HepG2 (cell line): ENCODE measurements around the gene PSMD3. TPM values are rescaled to one million over a fixed set of nuclear protein-coding genes. Genes with fewer than 3 reads are reported as not detected.

ENCODE experiments used
- ATAC-seq: fragments of 200-7000 bp; cut with Tn5 transposase; 3 replicates; pipeline ENCODE4 v1.9.1; 2020; ENCODE audit warnings: mild to moderate bottlenecking, moderate library complexity
- BruUV-seq: library from RNA; stranded (reverse); fragments of 400-500 nt; replicated peaks from 2 replicates; lab custom pipeline; 2021; lab: Mats Ljungman, UMichigan
- CTCF ChIA-PET: fragments of 300-600 bp; formaldehyde crosslinking; extraction: SDS; loops from one replicate; lab custom pipeline; 2021; ENCODE audit warnings: low total read pairs, inconsistent platforms, low intra/inter-chr PET ratio; lab: Yijun Ruan, JAX
- POLR2A ChIA-PET: fragments of 350-600 bp; sonication (Branson Sonifier 250); formaldehyde crosslinking; loops from one replicate; lab custom pipeline; 2020; ENCODE audit warnings: antibody characterized with exemption, inconsistent platforms; lab: Yijun Ruan, JAX
- DNase-seq: peaks from one replicate; pipeline ENCODE4 v3.0.0-alpha.2; 2015; ENCODE audit warnings: low spot score
- FAIRE-seq: peaks from 3 replicates; lab custom pipeline; 2011; peaks lifted over from hg19 to GRCh38; lab: Jason Lieb, UNC
- H2AFZ ChIP-seq: one replicate; pipeline ENCODE4 v1.6.1; 2011; ENCODE audit warnings: low read length, inconsistent platforms
- H3K27ac ChIP-seq: fragments of 300-600 bp; 3 replicates; pipeline ENCODE4 v1.8.0; 2011; ENCODE audit warnings: mixed run types, mild to moderate bottlenecking, mixed read lengths, low read length, inconsistent platforms; ENCODE audit not compliant: insufficient read depth; ENCODE audit errors: extremely low read length
- H3K27me3 ChIP-seq, 2 experiments: fragments of 200-600 bp in 1 of 2; 2 replicates in 1 of 2; 3 replicates in 1 of 2; pipeline versions ENCODE4 v1.6.0 to v1.8.0; 2011; ENCODE audit warnings: low read length in 2 of 2, mild to moderate bottlenecking in 2 of 2, moderate library complexity in 2 of 2, inconsistent platforms in 1 of 2; ENCODE audit not compliant: insufficient read depth in 2 of 2, control insufficient read depth in 1 of 2
- H3K36me3 ChIP-seq, 2 experiments: fragments of 200-600 bp in 1 of 2; replicated peaks in 1 of 2; 2 replicates in 1 of 2; 3 replicates in 1 of 2; pipeline versions ENCODE4 v1.5.1 to v1.8.0; 2011; ENCODE audit warnings: low read length in 2 of 2, inconsistent platforms in 1 of 2; ENCODE audit not compliant: insufficient read depth in 2 of 2, control insufficient read depth in 1 of 2
- H3K4me1 ChIP-seq: 2 replicates; pipeline ENCODE4 v1.5.1; 2012; ENCODE audit warnings: low read length, inconsistent platforms; ENCODE audit not compliant: insufficient read depth
- H3K4me2 ChIP-seq: 2 replicates; pipeline ENCODE4 v1.6.0; 2011; ENCODE audit warnings: low read depth, low read length, inconsistent platforms
- H3K4me3 ChIP-seq, 3 experiments: fragments of 200-600 bp in 1 of 3; sonication (generic), shearing (Covaris generic) in 1 of 3; replicated peaks in 1 of 3; 2 replicates each; pipeline ENCODE4 v1.5.1; 2011 to 2016; ENCODE audit warnings: low read length in 3 of 3, inconsistent platforms in 2 of 3, low read depth in 2 of 3, mild to moderate bottlenecking in 2 of 3, control low read depth in 1 of 3, mixed read lengths in 1 of 3; ENCODE audit not compliant: insufficient read depth in 1 of 3
- H3K79me2 ChIP-seq: one replicate; pipeline ENCODE4 v1.6.1; 2011; ENCODE audit warnings: low read length, inconsistent platforms; ENCODE audit not compliant: insufficient read depth
- H3K9ac ChIP-seq: 2 replicates; pipeline ENCODE4 v1.6.0; 2011; ENCODE audit warnings: mild to moderate bottlenecking, low read depth, low read length, inconsistent platforms; ENCODE audit not compliant: insufficient read depth
- H3K9me3 ChIP-seq: 2 replicates; pipeline ENCODE4 v1.5.1; 2012; ENCODE audit warnings: mild to moderate bottlenecking, low read length
- H4K20me1 ChIP-seq: 2 replicates; pipeline ENCODE4 v1.6.0; 2011; ENCODE audit warnings: inconsistent platforms, mild to moderate bottlenecking, low read length, moderate library complexity; ENCODE audit not compliant: insufficient read depth
- HMG20B ChIP-seq: conservative IDR thresholded peaks from 2 replicates; pipeline ENCODE4 v1.6.1; 2016; ENCODE audit warnings: missing genetic modification reagents, missing compliant biosample characterization
- KLF15 ChIP-seq: sonication (generic); formaldehyde crosslinking; IDR thresholded peaks from 2 replicates; pipeline ENCODE4 v1.8.1; 2023; ENCODE audit warnings: borderline replicate concordance, mild to moderate bottlenecking, inconsistent platforms, missing genetic modification reagents, mixed read lengths
- NFKBIZ ChIP-seq: IDR thresholded peaks from 2 replicates; pipeline ENCODE4 v1.6.1; 2018; ENCODE audit warnings: missing genetic modification reagents, missing compliant biosample characterization
- NR2C2 ChIP-seq: sonication (generic); formaldehyde crosslinking; IDR thresholded peaks from 2 replicates; pipeline ENCODE4 v1.4.0; 2020; ENCODE audit warnings: missing genetic modification reagents, mild to moderate bottlenecking, moderate library complexity, borderline replicate concordance
- SMAD9 ChIP-seq: sonication (generic); formaldehyde crosslinking; IDR thresholded peaks from 2 replicates; pipeline ENCODE4 v1.5.1; 2020; ENCODE audit warnings: mild to moderate bottlenecking, missing genetic modification reagents
- STAG1 ChIP-seq: sonication (generic); formaldehyde crosslinking; IDR thresholded peaks from 2 replicates; pipeline ENCODE4 v1.4.0; 2020; ENCODE audit warnings: missing genetic modification reagents
- ZBTB1 ChIP-seq: sonication (generic); formaldehyde crosslinking; IDR thresholded peaks from 2 replicates; pipeline ENCODE4 v1.4.0; 2020; ENCODE audit warnings: missing genetic modification reagents, borderline replicate concordance
- ZNF121 ChIP-seq: sonication (generic); formaldehyde crosslinking; IDR thresholded peaks from 2 replicates; pipeline ENCODE4 v1.5.0; 2020; ENCODE audit warnings: mild to moderate bottlenecking, missing genetic modification reagents
- ZNF253 ChIP-seq: sonication (generic); formaldehyde crosslinking; IDR thresholded peaks from 2 replicates; pipeline ENCODE4 v1.8.0; 2022; ENCODE audit warnings: mild to moderate bottlenecking, missing genetic modification reagents, borderline replicate concordance
- ZNF367 ChIP-seq: sonication (generic); formaldehyde crosslinking; IDR thresholded peaks from 2 replicates; pipeline ENCODE4 v1.4.0; 2020; ENCODE audit warnings: missing genetic modification reagents, borderline replicate concordance
- ZNF558 ChIP-seq: sonication (generic); formaldehyde crosslinking; IDR thresholded peaks from 2 replicates; pipeline ENCODE4 v1.9.0; 2022; ENCODE audit warnings: mild to moderate bottlenecking, missing genetic modification reagents, borderline replicate concordance
- WGBS: methylation state at CpG from one replicate; pipeline ENCODE4 v1.1.6; 2017; ENCODE audit warnings: low lambda C conversion rate; 5-methylcytosine and 5-hydroxymethylcytosine counted together
- in situ Hi-C: cut with HindIII; loops from 2 replicates; pipeline ENCODE4 v1.10.0; 2017; ENCODE audit warnings: low pct_unique_long_range_greater_than_20kb; ENCODE audit not compliant: extremely low pct_ligation_motif_present
- intact Hi-C: fragments of 100-400 bp; cut with micrococcal nuclease; formaldehyde crosslinking; loops from one replicate; pipeline ENCODE4 v1.10.0; 2022; ENCODE audit not compliant: unreplicated experiment
- polyA plus RNA-seq, 8 experiments: library from polyadenylated mRNA; depleted of rRNA in 3 of 8; stranded (reverse) in 7 of 8; unstranded in 1 of 8; fragments of >200 nt; fragmentation: Illumina TruSeq in 4 of 8; extraction: Trizol in 4 of 8; gene quantifications; 2 replicates each; pipeline versions ENCODE4 v1.2.1 to v1.2.3, GENCODE V29; 2011 to 2016; ENCODE audit warnings: low read depth in 4 of 8, missing spikeins in 1 of 8, mixed read lengths in 1 of 8; ENCODE audit not compliant: insufficient read depth in 1 of 8
- total RNA-seq, 5 experiments: library from RNA; depleted of rRNA; stranded (reverse); fragments of >200 nt; fragmentation: Illumina TruSeq; extraction: Trizol; gene quantifications; 2 replicates each; pipeline ENCODE4 v1.2.3, GENCODE V29; 2016; ENCODE audit warnings: low read depth in 1 of 5
- TF ChIP-seq, protein P1 (sequence below): sonication (generic); formaldehyde crosslinking; IDR thresholded peaks from 2 replicates; pipeline ENCODE4 v1.5.0; 2020; ENCODE audit warnings: mild to moderate bottlenecking, missing genetic modification reagents, moderate library complexity
- TF ChIP-seq, protein P2 (sequence below): sonication (generic); formaldehyde crosslinking; IDR thresholded peaks from 2 replicates; pipeline ENCODE4 v1.4.0; 2020; ENCODE audit warnings: missing genetic modification reagents, borderline replicate concordance
- TF ChIP-seq, protein P3 (sequence below): sonication (generic); formaldehyde crosslinking; IDR thresholded peaks from 2 replicates; pipeline ENCODE4 v1.4.0; 2020; ENCODE audit warnings: missing genetic modification reagents

The PSMD3 gene
- total and polyA plus RNA-seq, 2 of the 13 experiments (the other 11 are each of a cell fraction or from before 2014, with no cell fraction given) = 97.4 to 146 TPM

DNA sequence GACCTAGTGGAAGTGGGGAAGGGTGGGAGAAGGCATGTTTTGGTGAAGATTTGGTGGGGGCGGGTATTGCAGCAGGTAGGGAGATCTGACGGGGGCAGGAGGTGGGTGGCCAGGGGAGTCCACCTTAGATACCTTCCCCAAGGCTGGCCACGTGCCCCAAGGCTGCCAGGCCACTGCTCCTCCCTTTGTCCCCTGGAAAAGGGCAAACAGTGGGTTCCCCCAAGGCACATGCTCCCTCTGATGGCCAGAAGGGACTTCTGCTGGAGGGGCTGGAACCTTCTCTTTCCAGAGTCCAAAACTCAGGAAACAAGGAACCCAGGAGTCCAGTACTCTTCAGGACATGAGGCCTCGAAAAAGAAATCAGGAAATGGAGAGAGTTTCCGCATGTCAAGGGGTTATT lies 6.2 kb upstream of the PSMD3 start:
- intact Hi-C loops = no loop called here
- TF ChIP-seq ZNF558 (CRISPR knock-in tag) = no peak
- TF ChIP-seq STAG1 (CRISPR knock-in tag) = peak; percentile 68
- TF ChIP-seq ZNF121 = no peak
- TF ChIP-seq, protein P1, sequence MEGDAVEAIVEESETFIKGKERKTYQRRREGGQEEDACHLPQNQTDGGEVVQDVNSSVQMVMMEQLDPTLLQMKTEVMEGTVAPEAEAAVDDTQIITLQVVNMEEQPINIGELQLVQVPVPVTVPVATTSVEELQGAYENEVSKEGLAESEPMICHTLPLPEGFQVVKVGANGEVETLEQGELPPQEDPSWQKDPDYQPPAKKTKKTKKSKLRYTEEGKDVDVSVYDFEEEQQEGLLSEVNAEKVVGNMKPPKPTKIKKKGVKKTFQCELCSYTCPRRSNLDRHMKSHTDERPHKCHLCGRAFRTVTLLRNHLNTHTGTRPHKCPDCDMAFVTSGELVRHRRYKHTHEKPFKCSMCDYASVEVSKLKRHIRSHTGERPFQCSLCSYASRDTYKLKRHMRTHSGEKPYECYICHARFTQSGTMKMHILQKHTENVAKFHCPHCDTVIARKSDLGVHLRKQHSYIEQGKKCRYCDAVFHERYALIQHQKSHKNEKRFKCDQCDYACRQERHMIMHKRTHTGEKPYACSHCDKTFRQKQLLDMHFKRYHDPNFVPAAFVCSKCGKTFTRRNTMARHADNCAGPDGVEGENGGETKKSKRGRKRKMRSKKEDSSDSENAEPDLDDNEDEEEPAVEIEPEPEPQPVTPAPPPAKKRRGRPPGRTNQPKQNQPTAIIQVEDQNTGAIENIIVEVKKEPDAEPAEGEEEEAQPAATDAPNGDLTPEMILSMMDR (CRISPR knock-in tag) = peak; percentile 59
- TF ChIP-seq NR2C2 (CRISPR knock-in tag) = no peak
- no peak overlapping the region for H2AFZ ChIP-seq
- no peak overlapping the region for H3K27ac ChIP-seq
- no TSS peak for BruUV-seq
- POLR2A ChIA-PET = interaction anchor here (0.9 kb wide), 1 partner anchor 220 kb away, joined by 3 read pairs; no protein-coding TSS in a partner anchor
- H3K9me3 ChIP-seq = no peaks in the 10 kb centered on the region
- no peaks in the 10 kb centered on the region for H4K20me1 ChIP-seq
- no peaks in the 10 kb centered on the region for H3K36me3 ChIP-seq
- H3K4me3 ChIP-seq = no peak overlapping the region
- ATAC-seq (peak; percentile 46), FAIRE-seq (no peak), DNase-seq (no peak)
- H3K9ac ChIP-seq = no peak overlapping the region
- peaks cover 2% of the 10 kb centered on the region for H3K4me1 ChIP-seq
- CTCF ChIA-PET = no interaction called here
- peaks cover 10 to 57% of the 10 kb centered on the region in 2 experiments for H3K27me3 ChIP-seq
- no peaks in the 10 kb centered on the region for H3K79me2 ChIP-seq
- in situ Hi-C loops = loop anchor here (5.0 kb wide), 1 partner anchor 52 kb away; no protein-coding TSS in a partner anchor
- H3K4me2 ChIP-seq = no peak overlapping the region
- 23% methylated on average over 5 of the region's 5 CpGs for WGBS

DNA sequence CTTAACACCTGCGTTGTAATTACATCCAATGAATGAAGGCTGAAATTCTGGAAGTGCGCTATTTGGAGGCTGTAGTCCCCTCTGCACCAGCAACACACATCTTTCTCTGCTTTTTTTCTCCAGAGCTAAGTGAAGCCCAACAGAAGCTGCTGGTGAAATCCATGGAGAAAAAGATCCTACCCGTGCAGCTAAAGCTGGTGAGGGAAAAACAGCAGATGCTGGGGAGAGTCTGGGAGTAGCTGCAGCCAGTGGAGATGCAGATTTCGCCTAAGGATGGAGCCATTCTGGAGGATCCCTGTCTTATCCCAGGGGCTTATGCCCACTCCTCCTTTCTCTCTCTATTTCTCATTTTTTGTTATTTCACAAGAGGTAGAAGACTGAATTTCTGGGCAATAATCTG lies 4.8 kb upstream of the PSMD3 start:
- no TSS peak for BruUV-seq
- ChIA-PET POLR2A (no interaction called here), CTCF (no interaction called here)
- no peak overlapping the region for H2AFZ ChIP-seq
- no peaks in the 10 kb centered on the region for H4K20me1 ChIP-seq
- no peaks in the 10 kb centered on the region for H3K79me2 ChIP-seq
- intact Hi-C loops = no loop called here
- no peak overlapping the region for H3K27ac ChIP-seq
- 20% methylated on average over 4 of the region's 4 CpGs for WGBS
- H3K4me3 ChIP-seq = no peak overlapping the region
- H3K36me3 ChIP-seq = no peaks in the 10 kb centered on the region
- in situ Hi-C loops = no loop called here
- ATAC-seq (no peak), DNase-seq (no peak), FAIRE-seq (no peak)
- H3K9ac ChIP-seq = no peak overlapping the region
- peaks cover 8 to 53% of the 10 kb centered on the region in 2 experiments for H3K27me3 ChIP-seq
- H3K9me3 ChIP-seq = no peaks in the 10 kb centered on the region
- H3K4me2 ChIP-seq = no peak overlapping the region
- peaks cover 8% of the 10 kb centered on the region for H3K4me1 ChIP-seq
- TF ChIP-seq SMAD9 (no peak), ZNF367 (CRISPR knock-in tag) (no peak), ZBTB1 (CRISPR knock-in tag) (no peak), NFKBIZ (no peak), KLF15 (CRISPR knock-in tag) (no peak), HMG20B (CRISPR knock-in tag) (no peak), ZNF253 (CRISPR knock-in tag) (no peak)
- TF ChIP-seq, protein P2, sequence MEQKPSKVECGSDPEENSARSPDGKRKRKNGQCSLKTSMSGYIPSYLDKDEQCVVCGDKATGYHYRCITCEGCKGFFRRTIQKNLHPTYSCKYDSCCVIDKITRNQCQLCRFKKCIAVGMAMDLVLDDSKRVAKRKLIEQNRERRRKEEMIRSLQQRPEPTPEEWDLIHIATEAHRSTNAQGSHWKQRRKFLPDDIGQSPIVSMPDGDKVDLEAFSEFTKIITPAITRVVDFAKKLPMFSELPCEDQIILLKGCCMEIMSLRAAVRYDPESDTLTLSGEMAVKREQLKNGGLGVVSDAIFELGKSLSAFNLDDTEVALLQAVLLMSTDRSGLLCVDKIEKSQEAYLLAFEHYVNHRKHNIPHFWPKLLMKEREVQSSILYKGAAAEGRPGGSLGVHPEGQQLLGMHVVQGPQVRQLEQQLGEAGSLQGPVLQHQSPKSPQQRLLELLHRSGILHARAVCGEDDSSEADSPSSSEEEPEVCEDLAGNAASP (CRISPR knock-in tag) = no peak
- TF ChIP-seq, protein P3, sequence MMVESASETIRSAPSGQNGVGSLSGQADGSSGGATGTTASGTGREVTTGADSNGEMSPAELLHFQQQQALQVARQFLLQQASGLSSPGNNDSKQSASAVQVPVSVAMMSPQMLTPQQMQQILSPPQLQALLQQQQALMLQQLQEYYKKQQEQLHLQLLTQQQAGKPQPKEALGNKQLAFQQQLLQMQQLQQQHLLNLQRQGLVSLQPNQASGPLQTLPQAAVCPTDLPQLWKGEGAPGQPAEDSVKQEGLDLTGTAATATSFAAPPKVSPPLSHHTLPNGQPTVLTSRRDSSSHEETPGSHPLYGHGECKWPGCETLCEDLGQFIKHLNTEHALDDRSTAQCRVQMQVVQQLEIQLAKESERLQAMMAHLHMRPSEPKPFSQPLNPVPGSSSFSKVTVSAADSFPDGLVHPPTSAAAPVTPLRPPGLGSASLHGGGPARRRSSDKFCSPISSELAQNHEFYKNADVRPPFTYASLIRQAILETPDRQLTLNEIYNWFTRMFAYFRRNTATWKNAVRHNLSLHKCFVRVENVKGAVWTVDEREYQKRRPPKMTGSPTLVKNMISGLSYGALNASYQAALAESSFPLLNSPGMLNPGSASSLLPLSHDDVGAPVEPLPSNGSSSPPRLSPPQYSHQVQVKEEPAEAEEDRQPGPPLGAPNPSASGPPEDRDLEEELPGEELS (CRISPR knock-in tag) = no peak
